IMR-90 (cell line): ENCODE measurements around the gene LRFN2. TPM values are rescaled to one million over a fixed set of nuclear protein-coding genes. Genes with fewer than 3 reads are reported as not detected.

Experiments used
- ATAC-seq: fragments of 200-7000 bp; cut with Tn5 transposase; 2 replicates; pipeline ENCODE4 v1.9.1; 2020; ENCODE audit warnings: low read depth, mild to moderate bottlenecking, moderate library complexity
- BruUV-seq: library from RNA; stranded (reverse); fragments of 400-500 nt; replicated peaks from 2 replicates; lab custom pipeline; 2021; lab: Mats Ljungman, UMichigan
- CTCF ChIA-PET: fragments of 300-600 bp; formaldehyde crosslinking; extraction: SDS; loops from one replicate; lab custom pipeline; 2021; ENCODE audit warnings: antibody characterized with exemption; lab: Yijun Ruan, JAX
- POLR2A ChIA-PET: fragments of 300-600 bp; sonication (Branson Sonifier 250); formaldehyde crosslinking; loops from one replicate; lab custom pipeline; 2022; ENCODE audit warnings: antibody characterized with exemption; ENCODE audit not compliant: unreplicated experiment; lab: Charles Lee
- DNase-seq: peaks from one replicate; pipeline ENCODE4 v3.0.0; 2013
- H2AFZ ChIP-seq: replicated peaks from 2 replicates; pipeline ENCODE3; 2013; ENCODE audit warnings: low read length, mild to moderate bottlenecking; ENCODE audit not compliant: poor library complexity
- H2AK5ac ChIP-seq: 2 replicates; pipeline ENCODE4 v1.6.1; 2013; ENCODE audit warnings: low read depth, low read length, inconsistent platforms
- H2AK9ac ChIP-seq: replicated peaks from 2 replicates; pipeline ENCODE3; 2013; ENCODE audit warnings: mild to moderate bottlenecking, low read depth, low read length, moderate library complexity; ENCODE audit not compliant: poor library complexity
- H2BK120ac ChIP-seq: 2 replicates; pipeline ENCODE4 v1.6.1; 2013; ENCODE audit warnings: low read depth, low read length, inconsistent platforms
- H2BK15ac ChIP-seq: 3 replicates; pipeline ENCODE4 v1.6.1; 2013; ENCODE audit warnings: low read depth, low read length, inconsistent platforms
- H2BK20ac ChIP-seq: 2 replicates; pipeline ENCODE4 v1.6.1; 2013; ENCODE audit warnings: low read depth, mild to moderate bottlenecking, inconsistent platforms, low read length, moderate library complexity
- H2BK5ac ChIP-seq: 2 replicates; pipeline ENCODE4 v1.6.1; 2013; ENCODE audit warnings: mild to moderate bottlenecking, low read depth, low read length, inconsistent platforms; ENCODE audit not compliant: poor library complexity, severe bottlenecking
- H3K14ac ChIP-seq: replicated peaks from 2 replicates; pipeline ENCODE4 v1.6.1; 2013; ENCODE audit warnings: low read depth, low read length, inconsistent platforms
- H3K18ac ChIP-seq: 2 replicates; pipeline ENCODE4 v1.6.1; 2013; ENCODE audit warnings: low read depth, low read length, control low read depth
- H3K23ac ChIP-seq: 2 replicates; pipeline ENCODE4 v1.6.1; 2013; ENCODE audit warnings: low read depth, low read length, inconsistent platforms
- H3K27ac ChIP-seq: 2 replicates; pipeline ENCODE4 v1.5.1; 2013; ENCODE audit warnings: mild to moderate bottlenecking, control low read depth, low read length; ENCODE audit not compliant: insufficient read depth
- H3K27me3 ChIP-seq: 2 replicates; pipeline ENCODE4 v1.6.1; 2013; ENCODE audit warnings: low read length; ENCODE audit not compliant: control insufficient read depth, insufficient read depth
- H3K36me3 ChIP-seq: 2 replicates; pipeline ENCODE4 v1.6.1; 2013; ENCODE audit warnings: low read length, mixed read lengths; ENCODE audit not compliant: control insufficient read depth, insufficient read depth
- H3K4ac ChIP-seq: 2 replicates; pipeline ENCODE4 v1.6.1; 2013; ENCODE audit warnings: low read depth, low read length, inconsistent platforms
- H3K4me1 ChIP-seq: 2 replicates; pipeline ENCODE4 v1.6.1; 2013; ENCODE audit warnings: low read length, mixed read lengths; ENCODE audit not compliant: control insufficient read depth, insufficient read depth
- H3K4me2 ChIP-seq: 2 replicates; pipeline ENCODE4 v1.6.1; 2013; ENCODE audit warnings: low read depth, mild to moderate bottlenecking, control low read depth, low read length, moderate library complexity
- H3K4me3 ChIP-seq: 2 replicates; pipeline ENCODE4 v1.5.1; 2013; ENCODE audit warnings: low read depth, mild to moderate bottlenecking, control low read depth, low read length, moderate library complexity; ENCODE audit not compliant: insufficient read depth
- H3K56ac ChIP-seq: 2 replicates; pipeline ENCODE4 v1.6.1; 2013; ENCODE audit warnings: low read length, inconsistent platforms; ENCODE audit not compliant: insufficient read depth; ENCODE audit errors: extremely low read depth
- H3K79me1 ChIP-seq, 2 experiments: 2 replicates each; pipeline ENCODE4 v1.6.1; 2013; ENCODE audit warnings: low read length in 2 of 2, inconsistent platforms in 1 of 2, low read depth in 1 of 2
- H3K9ac ChIP-seq: 2 replicates; pipeline ENCODE4 v1.6.1; 2013; ENCODE audit warnings: low read depth, low read length, control low read depth
- H3K9me1 ChIP-seq: 2 replicates; pipeline ENCODE4 v1.6.1; 2013; ENCODE audit warnings: low read length, inconsistent platforms; ENCODE audit not compliant: insufficient read depth
- H3K9me3 ChIP-seq: 2 replicates; pipeline ENCODE4 v1.6.1; 2013; ENCODE audit warnings: low read length; ENCODE audit not compliant: control insufficient read depth, insufficient read depth
- H4K20me1 ChIP-seq: 2 replicates; pipeline ENCODE4 v1.6.1; 2013; ENCODE audit warnings: low read length, inconsistent platforms; ENCODE audit not compliant: insufficient read depth
- H4K5ac ChIP-seq: 2 replicates; pipeline ENCODE4 v1.6.1; 2013; ENCODE audit warnings: mild to moderate bottlenecking, low read depth, low read length, control low read depth
- H4K8ac ChIP-seq, 2 experiments: 2 replicates each; pipeline ENCODE4 v1.6.1; 2013; ENCODE audit warnings: low read depth in 2 of 2, low read length in 2 of 2, control low read depth in 1 of 2, inconsistent platforms in 1 of 2
- H4K91ac ChIP-seq: 2 replicates; pipeline ENCODE4 v1.6.1; 2013; ENCODE audit warnings: low read depth, low read length, inconsistent platforms; ENCODE audit not compliant: insufficient read depth
- BHLHE40 ChIP-seq: fragments of 150-350 bp; IDR thresholded peaks from 2 replicates; pipeline ENCODE4 v1.6.1; 2016; ENCODE audit warnings: mild to moderate bottlenecking, low read depth, low read length
- CEBPB ChIP-seq: IDR thresholded peaks from 2 replicates; pipeline ENCODE4 v1.6.1; 2012; ENCODE audit warnings: low read depth, low read length, improper control_type of control experiment
- CHD1 ChIP-seq: IDR thresholded peaks from 2 replicates; pipeline ENCODE4 v1.6.1; 2012; ENCODE audit warnings: low read depth, low read length, improper control_type of control experiment
- FOS ChIP-seq: fragments of 150-350 bp; IDR thresholded peaks from 2 replicates; pipeline ENCODE4 v1.6.1; 2016; ENCODE audit warnings: low read depth, low read length
- MAFK ChIP-seq: IDR thresholded peaks from 2 replicates; pipeline ENCODE4 v1.6.1; 2012; ENCODE audit warnings: low read depth, low read length, improper control_type of control experiment
- MAZ ChIP-seq: IDR thresholded peaks from 2 replicates; pipeline ENCODE4 v1.6.1; 2012; ENCODE audit warnings: low read depth, mild to moderate bottlenecking, low read length, improper control_type of control experiment, moderate library complexity, borderline replicate concordance
- MXI1 ChIP-seq: IDR thresholded peaks from 2 replicates; pipeline ENCODE4 v1.6.1; 2012; ENCODE audit warnings: low read depth, mild to moderate bottlenecking, low read length, moderate library complexity, borderline replicate concordance
- NFE2L2 ChIP-seq: fragments of 150-350 bp; IDR thresholded peaks from 2 replicates; pipeline ENCODE4 v1.6.1; 2016; ENCODE audit warnings: low read depth, mild to moderate bottlenecking, low read length
- POLR2A ChIP-seq: IDR thresholded peaks from 2 replicates; pipeline ENCODE4 v1.6.1; 2012; ENCODE audit warnings: mild to moderate bottlenecking, low read depth, low read length
- RAD21 ChIP-seq: IDR thresholded peaks from 2 replicates; pipeline ENCODE4 v1.6.1; 2012; ENCODE audit warnings: low read length, improper control_type of control experiment
- RCOR1 ChIP-seq: IDR thresholded peaks from 2 replicates; pipeline ENCODE4 v1.6.1; 2012; ENCODE audit warnings: mild to moderate bottlenecking, low read length, improper control_type of control experiment; ENCODE audit not compliant: insufficient replicate concordance
- RFX5 ChIP-seq: IDR thresholded peaks from 2 replicates; pipeline ENCODE4 v1.8.0; 2012; ENCODE audit warnings: low read depth, mild to moderate bottlenecking, low read length, moderate library complexity
- SMC3 ChIP-seq: fragments of 150-350 bp; IDR thresholded peaks from 2 replicates; pipeline ENCODE4 v1.6.1; 2016; ENCODE audit warnings: low read depth, mild to moderate bottlenecking, antibody characterized with exemption, low read length, moderate library complexity
- WGBS, 2 experiments: methylation state at CpG; one replicate each; pipeline versions ENCODE4 v1.1.5 to v1.1.7; 2013; ENCODE audit warnings: missing lambda C conversion rate in 2 of 2; ENCODE audit not compliant: insufficient read length in 1 of 2; ENCODE audit errors: extremely low coverage in 2 of 2; 5-methylcytosine and 5-hydroxymethylcytosine counted together
- dilution Hi-C: fragments of 300-500 bp; cut with HindIII; formaldehyde crosslinking; loops from one replicate; pipeline ENCODE4 v1.14.3; 2018; ENCODE audit warnings: low sequenced_read_pairs; ENCODE audit not compliant: unreplicated experiment
- in situ Hi-C: fragments of 300-500 bp; cut with MboI; formaldehyde crosslinking; loops from 3 replicates; pipeline ENCODE4 v1.14.3; 2019; ENCODE audit warnings: low sequenced_read_pairs, inconsistent platforms, mixed read lengths
- intact Hi-C: fragments of 100-400 bp; cut with micrococcal nuclease; formaldehyde crosslinking; loops from 2 replicates; pipeline ENCODE4 v1.10.0; 2022
- polyA plus RNA-seq, 3 experiments: library from polyadenylated mRNA; depleted of rRNA; stranded (reverse); fragments of >200 nt; gene quantifications; 2 replicates each; pipeline ENCODE4 v1.2.3, GENCODE V29; 2012; ENCODE audit warnings: low replicate concordance in 1 of 3
- total RNA-seq: library from RNA; depleted of rRNA; stranded (reverse); fragments of >200 nt; gene quantifications from 2 replicates; pipeline ENCODE4 v1.2.3, GENCODE V29; 2012
- TF ChIP-seq, protein P1 (sequence below): fragments of 150-350 bp; IDR thresholded peaks from 2 replicates; pipeline ENCODE4 v1.6.1; 2016; ENCODE audit warnings: low read depth, mild to moderate bottlenecking, low read length, moderate library complexity, borderline replicate concordance
- TF ChIP-seq, protein P2 (sequence below): fragments of 150-350 bp; IDR thresholded peaks from 2 replicates; pipeline ENCODE4 v1.6.1; 2017; ENCODE audit warnings: mild to moderate bottlenecking, antibody characterized with exemption, low read length, low read depth
- TF ChIP-seq, protein P3 (sequence below): conservative IDR thresholded peaks from 2 replicates; pipeline ENCODE4 v1.5.1; 2012; ENCODE audit warnings: mild to moderate bottlenecking, low read depth, low read length, improper control_type of control experiment

LRFN2 gene
- total and polyA plus RNA-seq, 2 of the 4 experiments (the other 2 are of a cell fraction), result not detected

DNA sequence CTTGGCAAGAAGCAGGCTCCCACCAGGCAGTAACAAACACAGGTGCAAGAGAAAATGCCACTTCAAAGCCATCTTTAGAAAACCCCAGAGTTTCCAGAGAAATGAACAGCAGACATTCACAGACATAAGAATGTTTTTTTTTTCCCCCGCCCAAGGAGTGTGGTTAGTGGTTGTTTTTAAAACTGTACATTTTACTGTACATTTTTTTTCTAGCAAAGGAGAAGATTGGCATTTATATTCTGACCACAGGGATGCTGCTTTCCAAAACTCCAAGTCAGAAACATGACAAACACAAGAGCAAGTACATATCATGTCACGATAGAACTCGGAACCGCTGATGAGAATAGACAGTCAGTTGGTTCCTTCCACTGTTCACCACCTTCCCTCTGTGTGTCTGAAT, 197.9 kb downstream of the LRFN2 start:
- H3K4me2 ChIP-seq, result no peak overlapping the region
- H4K8ac ChIP-seq, result no peak overlapping the region
- H3K27me3 ChIP-seq, result no peaks in the 10 kb centered on the region
- H4K20me1 ChIP-seq, result no peaks in the 10 kb centered on the region
- no peak overlapping the region for H3K9ac ChIP-seq
- H3K4me3 ChIP-seq, result no peak overlapping the region
- WGBS, 2 experiments, result no CpG with 5 or more reads among the region's 4 CpGs
- dilution Hi-C loops (no loop called here), in situ Hi-C loops (no loop called here), intact Hi-C loops (loop anchor here (5.0 kb wide), 1 partner anchor 1572 kb away; no protein-coding TSS in a partner anchor)
- H3K56ac ChIP-seq, result no peak overlapping the region
- H3K18ac ChIP-seq, result no peak overlapping the region
- no peak overlapping the region for H2BK5ac ChIP-seq
- no peak for DNase-seq
- no peak overlapping the region for H2AK9ac ChIP-seq
- H2AK5ac ChIP-seq, result no peak overlapping the region
- no peak overlapping the region for H3K4ac ChIP-seq
- H2AFZ ChIP-seq, result no peak overlapping the region
- TF ChIP-seq CEBPB (no peak), SMC3 (no peak), CHD1 (no peak), POLR2A (no peak), MXI1 (no peak), RAD21 (no peak), FOS (no peak), MAFK (no peak), RFX5 (no peak), NFE2L2 (no peak), BHLHE40 (no peak), MAZ (no peak), RCOR1 (no peak)
- TF ChIP-seq, protein P1, sequence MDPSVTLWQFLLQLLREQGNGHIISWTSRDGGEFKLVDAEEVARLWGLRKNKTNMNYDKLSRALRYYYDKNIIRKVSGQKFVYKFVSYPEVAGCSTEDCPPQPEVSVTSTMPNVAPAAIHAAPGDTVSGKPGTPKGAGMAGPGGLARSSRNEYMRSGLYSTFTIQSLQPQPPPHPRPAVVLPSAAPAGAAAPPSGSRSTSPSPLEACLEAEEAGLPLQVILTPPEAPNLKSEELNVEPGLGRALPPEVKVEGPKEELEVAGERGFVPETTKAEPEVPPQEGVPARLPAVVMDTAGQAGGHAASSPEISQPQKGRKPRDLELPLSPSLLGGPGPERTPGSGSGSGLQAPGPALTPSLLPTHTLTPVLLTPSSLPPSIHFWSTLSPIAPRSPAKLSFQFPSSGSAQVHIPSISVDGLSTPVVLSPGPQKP, result no peak
- TF ChIP-seq, protein P2, sequence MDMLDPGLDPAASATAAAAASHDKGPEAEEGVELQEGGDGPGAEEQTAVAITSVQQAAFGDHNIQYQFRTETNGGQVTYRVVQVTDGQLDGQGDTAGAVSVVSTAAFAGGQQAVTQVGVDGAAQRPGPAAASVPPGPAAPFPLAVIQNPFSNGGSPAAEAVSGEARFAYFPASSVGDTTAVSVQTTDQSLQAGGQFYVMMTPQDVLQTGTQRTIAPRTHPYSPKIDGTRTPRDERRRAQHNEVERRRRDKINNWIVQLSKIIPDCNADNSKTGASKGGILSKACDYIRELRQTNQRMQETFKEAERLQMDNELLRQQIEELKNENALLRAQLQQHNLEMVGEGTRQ, result no peak
- TF ChIP-seq, protein P3, sequence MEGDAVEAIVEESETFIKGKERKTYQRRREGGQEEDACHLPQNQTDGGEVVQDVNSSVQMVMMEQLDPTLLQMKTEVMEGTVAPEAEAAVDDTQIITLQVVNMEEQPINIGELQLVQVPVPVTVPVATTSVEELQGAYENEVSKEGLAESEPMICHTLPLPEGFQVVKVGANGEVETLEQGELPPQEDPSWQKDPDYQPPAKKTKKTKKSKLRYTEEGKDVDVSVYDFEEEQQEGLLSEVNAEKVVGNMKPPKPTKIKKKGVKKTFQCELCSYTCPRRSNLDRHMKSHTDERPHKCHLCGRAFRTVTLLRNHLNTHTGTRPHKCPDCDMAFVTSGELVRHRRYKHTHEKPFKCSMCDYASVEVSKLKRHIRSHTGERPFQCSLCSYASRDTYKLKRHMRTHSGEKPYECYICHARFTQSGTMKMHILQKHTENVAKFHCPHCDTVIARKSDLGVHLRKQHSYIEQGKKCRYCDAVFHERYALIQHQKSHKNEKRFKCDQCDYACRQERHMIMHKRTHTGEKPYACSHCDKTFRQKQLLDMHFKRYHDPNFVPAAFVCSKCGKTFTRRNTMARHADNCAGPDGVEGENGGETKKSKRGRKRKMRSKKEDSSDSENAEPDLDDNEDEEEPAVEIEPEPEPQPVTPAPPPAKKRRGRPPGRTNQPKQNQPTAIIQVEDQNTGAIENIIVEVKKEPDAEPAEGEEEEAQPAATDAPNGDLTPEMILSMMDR, result no peak
- no peaks in the 10 kb centered on the region for H3K9me1 ChIP-seq
- no peak overlapping the region for H3K23ac ChIP-seq
- H3K9me3 ChIP-seq, result no peaks in the 10 kb centered on the region
- ChIA-PET POLR2A (no interaction called here), CTCF (interaction anchor here (0.5 kb wide), 1 partner anchor 1629 kb away, joined by 4 read pairs; no protein-coding TSS in a partner anchor)
- no TSS peak for BruUV-seq
- no peaks in the 10 kb centered on the region for H3K79me1 ChIP-seq
- H2BK120ac ChIP-seq, result no peak overlapping the region
- no peak overlapping the region for H3K27ac ChIP-seq
- no peak overlapping the region for H4K91ac ChIP-seq
- H2BK20ac ChIP-seq, result no peak overlapping the region
- no peak for ATAC-seq
- no peaks in the 10 kb centered on the region for H3K4me1 ChIP-seq
- no peak overlapping the region for H3K14ac ChIP-seq
- H3K36me3 ChIP-seq, result no peaks in the 10 kb centered on the region
- no peak overlapping the region for H2BK15ac ChIP-seq
- H4K5ac ChIP-seq, result no peak overlapping the region
